ENCODE results near the gene PRKCSH.
"Not testable (repeated sequence)": the region's sequence is repeated elsewhere in the genome, so short reads cannot be mapped to it uniquely, and the experiment has no call there.

PRKCSH gene

GRCh38 chr19:11451327-11451870 is 16.0 kb downstream of the PRKCSH start:
- DNase-seq = no peak

DNA sequence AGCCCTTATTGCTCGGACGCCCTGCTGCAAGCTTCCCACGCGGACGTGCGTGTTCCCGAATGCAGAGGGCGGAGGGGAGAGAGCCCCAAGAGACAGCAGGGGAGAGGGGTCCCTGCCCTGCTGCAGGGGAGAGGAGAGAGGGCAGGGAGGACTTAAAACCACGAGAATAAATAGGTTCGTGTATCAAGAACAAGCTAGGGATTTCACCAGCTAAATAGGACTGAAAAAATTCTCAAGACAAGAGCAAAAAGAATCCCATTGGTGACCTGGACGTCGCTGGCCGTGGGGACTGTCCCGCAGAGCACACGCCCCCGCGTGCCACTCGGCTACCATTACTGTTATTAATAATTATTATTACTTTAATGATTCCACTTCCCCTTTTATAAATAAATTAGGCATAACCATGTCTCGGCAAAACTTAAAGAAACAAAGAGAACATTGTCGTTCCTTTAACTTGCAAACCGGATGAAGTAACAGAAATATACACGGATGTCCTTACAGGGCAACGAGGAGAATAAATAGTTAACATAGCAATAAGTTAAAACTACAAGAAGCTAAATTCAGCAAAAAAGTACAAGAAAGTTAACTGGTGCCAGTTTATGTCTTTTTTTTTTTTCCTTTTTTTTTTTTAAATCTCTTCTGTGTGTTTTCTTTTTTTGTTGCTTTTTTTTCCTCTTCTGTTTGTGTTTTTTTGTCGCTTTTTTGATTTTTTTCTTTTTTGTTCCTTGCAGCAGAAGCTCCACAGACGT is 16.6 kb downstream of the PRKCSH start:
- no peak for DNase-seq

DNA sequence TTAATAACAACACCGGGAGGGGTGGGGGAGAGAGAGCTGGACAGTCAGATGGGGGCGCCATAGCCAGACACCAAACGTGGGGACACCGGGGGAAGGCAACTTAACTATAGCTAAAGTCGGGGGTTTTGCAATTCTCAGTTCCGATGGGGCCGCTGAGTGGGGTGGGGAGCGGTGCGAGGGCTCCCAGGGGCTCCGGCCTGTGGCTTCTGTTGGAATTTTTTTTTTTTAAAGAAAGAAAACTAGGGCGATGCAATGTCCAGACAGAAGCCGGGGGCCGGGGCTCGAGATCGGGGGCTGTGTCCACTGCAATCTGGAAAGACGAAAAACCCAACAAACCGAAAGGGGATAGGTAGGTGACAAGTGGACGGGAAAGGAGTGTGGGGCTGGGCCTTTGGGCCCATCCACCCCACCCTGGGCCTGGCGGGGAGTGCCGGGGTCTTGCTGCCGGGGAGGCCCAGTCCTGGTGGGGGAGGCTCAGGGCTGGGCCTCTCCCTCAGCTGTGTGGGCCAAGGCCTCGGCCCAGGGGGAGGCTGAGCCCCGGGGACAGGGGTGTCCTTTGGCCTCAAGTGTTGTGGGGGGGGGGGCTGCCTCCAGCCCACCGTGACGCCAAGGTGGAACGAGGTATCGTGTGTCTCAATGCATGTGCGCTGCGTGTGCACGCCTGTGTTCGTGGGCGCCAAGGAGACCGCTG is 17.3 kb downstream of the PRKCSH start:
- DNase-seq = no peak

- DNase-seq = no peak
These were observed 18.3 kb downstream of the PRKCSH start for GRCh38 chr19:11453468-11454341.

DNA sequence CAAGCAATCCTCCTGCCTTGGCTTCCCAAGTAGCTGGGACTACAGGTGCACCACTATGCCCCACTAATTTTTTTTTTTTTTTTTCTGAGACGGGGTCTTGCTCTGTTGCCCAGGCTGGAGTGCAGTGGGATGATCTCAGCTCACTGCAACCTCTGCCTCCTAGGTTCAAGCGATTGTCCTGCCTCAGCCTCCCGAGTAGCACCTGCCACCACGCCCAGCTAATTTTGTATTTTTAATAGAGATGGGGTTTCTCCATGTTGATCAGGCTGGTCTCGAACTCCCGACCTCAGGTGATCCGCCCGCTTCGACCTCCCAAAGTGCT is 19.8 kb downstream of the PRKCSH start:
- not testable (repeated sequence) for DNase-seq

- DNase-seq = no peak
These were observed 21.2 kb downstream of the PRKCSH start for GRCh38 chr19:11456659-11457058.

- no peak for DNase-seq
These were observed 21.7 kb downstream of the PRKCSH start for GRCh38 chr19:11457115-11457514.

DNA sequence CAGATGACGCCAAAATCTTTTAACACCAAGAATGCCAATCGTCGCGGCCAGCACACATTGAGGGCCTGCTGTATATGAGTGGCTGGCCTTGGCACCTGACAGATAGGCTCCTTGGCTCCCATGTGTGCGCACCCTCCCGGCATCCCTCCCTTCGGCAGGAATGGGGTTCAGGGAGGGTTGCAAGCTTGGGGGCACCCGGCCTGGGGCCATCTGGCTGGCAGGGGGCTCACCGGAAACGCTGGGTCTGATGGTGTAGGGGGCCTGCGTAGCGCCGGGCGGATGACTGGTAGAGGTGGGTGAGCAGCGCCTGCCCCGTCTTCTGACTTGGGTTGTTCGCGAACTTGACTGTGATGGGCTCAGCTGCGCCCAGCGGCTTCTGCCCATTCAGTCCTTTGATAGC is 22.4 kb downstream of the PRKCSH start:
- no peak for DNase-seq

GRCh38 chr19:11458236-11458900 is 22.9 kb downstream of the PRKCSH start:
- DNase-seq = no peak

GRCh38 chr19:11458912-11459311 is 23.5 kb downstream of the PRKCSH start:
- DNase-seq = not testable (repeated sequence)

DNA sequence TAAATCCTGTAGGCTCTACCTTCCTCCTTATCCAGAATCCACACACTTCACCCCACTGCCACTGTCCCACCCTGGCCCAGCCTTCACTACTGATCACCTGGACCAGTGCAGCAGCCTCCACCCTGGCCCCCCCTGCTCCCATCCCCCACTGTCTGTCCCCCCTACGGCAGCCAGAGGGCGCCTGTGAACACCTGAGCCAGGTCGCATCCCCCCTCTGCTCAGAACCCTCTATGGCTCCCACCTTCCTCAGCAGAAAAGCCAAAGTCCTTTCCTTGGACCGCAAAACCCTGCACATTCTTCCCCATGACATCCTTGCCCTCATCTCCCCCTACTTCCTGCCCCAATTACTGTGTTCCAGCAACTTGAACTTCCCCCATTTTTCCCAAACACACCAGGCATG is 24.8 kb downstream of the PRKCSH start:
- DNase-seq = no peak

DNA sequence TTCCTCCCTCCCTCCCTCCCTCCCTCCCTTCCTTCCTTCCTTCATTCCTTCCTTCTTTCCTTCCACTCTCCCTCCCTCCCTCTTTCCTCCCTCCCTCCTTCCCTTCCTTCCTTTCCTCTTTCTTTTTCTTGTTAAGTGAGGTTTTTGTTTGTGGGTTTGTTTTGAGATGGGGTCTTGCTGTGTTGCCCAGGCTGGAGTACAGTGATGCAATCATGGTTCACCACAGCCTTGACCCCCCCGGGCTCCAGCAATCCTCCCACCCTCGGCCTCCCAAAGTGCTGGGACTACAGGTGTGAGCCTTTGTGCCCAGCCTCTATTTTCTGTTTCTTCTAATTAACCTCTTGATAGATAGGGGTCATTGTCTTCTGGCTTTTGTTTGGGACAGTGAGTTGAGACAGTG is 26.0 kb downstream of the PRKCSH start:
- no peak for DNase-seq

DNA sequence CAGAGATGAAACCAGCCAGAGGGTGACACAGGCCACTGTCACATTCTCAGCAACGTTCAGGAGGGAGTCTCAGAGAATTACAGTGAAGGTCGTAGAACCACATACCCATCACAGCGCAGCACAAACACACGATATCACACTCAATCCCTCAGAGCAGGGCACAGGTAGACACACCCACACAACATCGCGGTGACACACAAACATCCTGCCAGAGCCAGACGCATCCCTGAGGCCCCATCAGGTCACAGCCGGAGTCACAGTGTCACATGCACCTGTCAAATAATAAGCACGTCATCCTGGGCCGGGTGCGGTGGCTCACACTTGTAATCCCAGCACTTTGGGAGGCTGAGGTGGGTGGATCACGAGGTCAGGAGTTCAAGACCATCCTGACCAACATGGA is 28.0 kb downstream of the PRKCSH start:
- DNase-seq = no peak

DNA sequence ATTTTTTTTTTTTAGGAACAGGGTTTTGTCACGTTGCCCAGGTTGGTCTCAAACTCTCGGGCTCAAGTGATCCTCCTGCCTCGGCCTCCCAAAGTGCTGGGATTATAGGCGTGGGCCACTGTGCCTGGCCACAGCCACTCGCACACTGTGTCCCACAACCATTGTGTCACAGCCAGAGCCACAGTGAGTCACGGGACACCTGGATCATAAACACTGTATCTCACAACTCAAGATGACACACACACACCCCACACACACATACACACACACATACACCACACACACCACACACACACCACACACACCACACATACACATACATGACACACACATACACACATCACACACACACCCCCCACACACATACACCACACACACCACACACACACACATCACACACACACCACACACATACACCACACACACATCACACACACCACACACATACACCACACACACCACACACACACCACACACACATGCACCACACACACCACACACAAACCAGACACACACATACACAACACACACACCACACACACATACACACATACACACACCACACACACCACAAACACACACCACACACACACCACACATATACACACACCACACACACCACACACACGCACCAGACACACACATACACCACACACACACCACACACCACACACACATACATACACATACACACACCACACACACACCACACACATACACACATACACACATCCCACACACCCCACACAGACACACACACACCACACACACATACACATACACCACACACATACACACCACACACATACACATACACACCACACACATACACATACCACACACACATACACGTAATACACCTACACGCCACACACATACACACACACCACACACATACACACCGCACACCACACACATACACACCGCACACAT is 29.2 kb downstream of the PRKCSH start:
- no peak for DNase-seq

GRCh38 chr19:11465600-11465999 is 30.2 kb downstream of the PRKCSH start:
- no peak for DNase-seq

GRCh38 chr19:11468266-11468845 is 32.9 kb downstream of the PRKCSH start:
- not testable (repeated sequence) for DNase-seq

DNA sequence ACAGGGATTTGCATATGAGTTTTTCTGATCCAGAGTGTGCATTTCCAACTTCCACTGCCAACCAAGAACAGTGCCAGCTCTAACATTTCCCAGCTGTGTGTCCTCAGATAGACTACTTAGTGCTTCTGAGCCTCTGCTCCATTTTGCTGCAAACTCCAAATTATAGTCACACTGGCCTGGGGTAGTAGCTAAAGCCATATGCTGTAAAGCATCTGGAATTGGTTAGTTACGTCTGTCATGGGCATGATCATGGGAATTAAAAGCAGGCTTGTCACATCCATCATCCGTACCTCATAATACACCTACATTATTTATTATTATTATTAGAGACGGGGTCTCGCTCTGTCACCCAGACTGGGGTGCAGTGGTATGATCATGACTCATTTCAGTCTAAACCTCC is 38.3 kb downstream of the PRKCSH start:
- no peak for DNase-seq

- DNase-seq = not testable (repeated sequence)
These were observed 39.9 kb downstream of the PRKCSH start for GRCh38 chr19:11475343-11475742.

DNA sequence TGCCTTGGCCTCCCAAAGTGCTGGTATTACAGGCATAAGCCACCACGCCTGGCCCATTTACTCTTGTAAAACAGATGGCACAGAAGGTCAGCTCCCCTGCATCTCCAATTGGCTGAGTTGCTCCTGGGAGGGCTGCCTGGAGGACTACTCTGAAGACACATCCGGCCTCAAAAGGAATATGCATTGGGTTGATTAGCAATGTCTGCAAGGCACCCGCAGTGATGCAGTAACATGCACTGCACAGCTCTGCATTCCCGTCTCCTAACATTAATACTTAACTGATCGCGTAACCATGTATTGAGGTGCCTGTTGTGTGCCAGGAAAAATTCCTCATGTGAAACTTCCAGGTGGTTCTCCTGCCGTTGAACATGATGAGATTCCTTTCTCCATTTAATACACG is 40.4 kb downstream of the PRKCSH start:
- no peak for DNase-seq

DNA sequence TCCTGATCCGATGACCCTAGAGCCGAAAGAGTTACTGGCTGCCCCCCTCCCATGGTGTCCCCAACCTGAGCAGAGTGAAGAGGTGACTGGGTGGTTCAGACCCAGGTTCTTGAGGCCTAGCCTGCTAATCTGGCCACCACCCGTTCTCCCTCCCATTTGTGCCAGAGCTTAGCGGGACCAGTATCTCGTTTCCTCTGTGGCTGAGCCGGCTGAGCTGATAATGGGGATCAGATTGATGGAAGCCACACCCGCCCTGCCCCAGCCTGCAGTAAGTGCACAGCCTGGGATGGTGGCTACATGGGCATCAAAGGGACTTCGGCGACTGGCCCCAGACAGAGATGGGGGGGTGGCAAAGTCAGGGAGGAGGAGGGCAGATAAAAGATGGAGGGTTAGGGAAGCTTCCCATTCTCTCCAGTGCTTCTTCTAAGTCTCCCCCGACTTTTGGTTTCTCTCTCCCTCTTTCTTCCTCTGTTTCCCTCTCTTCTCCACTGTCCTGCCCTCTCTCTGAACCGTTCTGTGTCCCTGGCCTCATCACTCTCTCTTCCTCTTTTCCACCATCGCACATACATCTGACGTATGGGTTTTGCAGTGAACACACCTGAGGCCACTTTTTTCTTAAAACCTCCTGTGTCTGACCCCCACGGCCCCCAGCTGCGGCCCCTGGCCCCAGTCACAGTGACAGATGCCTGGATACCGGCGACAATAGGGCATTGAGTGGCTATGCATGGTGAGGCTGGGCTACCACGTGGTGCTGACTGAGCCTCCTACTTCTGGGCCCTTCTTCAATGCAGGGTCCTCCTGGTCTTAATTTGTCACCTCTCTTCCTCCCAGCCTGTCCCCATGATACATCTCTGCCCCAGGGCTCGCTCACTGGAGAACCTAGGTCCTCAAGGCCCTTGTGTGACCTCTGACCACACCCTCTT is 43.0 kb downstream of the PRKCSH start:
- no peak for DNase-seq

Measured in NCI-H1436 treated with DMSO at 0.1 percent for 48 hours (cell line).